ENCODE results near the gene RMND1.

Gene RMND1

GRCh38 chr6:151375833-151376232 lies 76.1 kb downstream of the RMND1 start:
- Histone ChIP-seq H3K27ac (peak overlapping the region; percentile 7; the same call in 1 of the 2 replicates), H3K9ac (no peak overlapping the region), H4K20me1 (ENCODE audit: insufficient read depth) (no peaks in the 10 kb centered on the region), H3K4me2 (peak overlapping the region; percentile 52), H3K79me2 (ENCODE audit: insufficient read depth, low read depth) (peaks cover 71% of the 10 kb centered on the region), H3K4me3 (IDR thresholded peaks at IDR 0.05; ENCODE audit: insufficient read depth, low read depth, low read length) (no peak overlapping the region), H2AFZ (ENCODE audit: low read depth) (no peak overlapping the region), H3K27me3 (ENCODE audit: insufficient read depth, low read depth) (no peaks in the 10 kb centered on the region), H3K36me3 (ENCODE audit: insufficient read depth) (no peaks in the 10 kb centered on the region; the same call in 1 of the 2 replicates), H3K4me1 (ENCODE audit: low read depth, poor library complexity, severe bottlenecking) (peaks cover 55% of the 10 kb centered on the region)
- no peak for TF ChIP-seq CTCF (conservative IDR thresholded peaks at IDR 0.05; ENCODE audit: low read depth, low read length)

GRCh38 chr6:151374036-151374683 lies 77.8 kb downstream of the RMND1 start:
- no peak for TF ChIP-seq CTCF (conservative IDR thresholded peaks at IDR 0.05; ENCODE audit: low read depth, low read length)
- peaks cover 43% of the 10 kb centered on the region for H3K4me1 ChIP-seq (ENCODE audit: low read depth, poor library complexity, severe bottlenecking)
- no peaks in the 10 kb centered on the region for H3K27me3 ChIP-seq (ENCODE audit: insufficient read depth, low read depth)
- no peak overlapping the region for H3K4me2 ChIP-seq
- no peak overlapping the region for H3K9ac ChIP-seq
- no peak overlapping the region for H3K4me3 ChIP-seq (IDR thresholded peaks at IDR 0.05; ENCODE audit: insufficient read depth, low read depth, low read length)
- peaks cover 59% of the 10 kb centered on the region for H3K79me2 ChIP-seq (ENCODE audit: insufficient read depth, low read depth)
- H4K20me1 ChIP-seq (ENCODE audit: insufficient read depth): no peaks in the 10 kb centered on the region
- no peaks in the 10 kb centered on the region; the same call in 1 of the 2 replicates for H3K36me3 ChIP-seq (ENCODE audit: insufficient read depth)
- H2AFZ ChIP-seq (ENCODE audit: low read depth): no peak overlapping the region
- no peak overlapping the region for H3K27ac ChIP-seq

- Histone ChIP-seq H3K36me3 (ENCODE audit: insufficient read depth) (no peaks in the 10 kb centered on the region; the same call in 1 of the 2 replicates), H3K4me3 (IDR thresholded peaks at IDR 0.05; ENCODE audit: insufficient read depth, low read depth, low read length) (no peak overlapping the region), H3K27ac (no peak overlapping the region), H3K4me1 (ENCODE audit: low read depth, poor library complexity, severe bottlenecking) (peaks cover 23% of the 10 kb centered on the region), H4K20me1 (ENCODE audit: insufficient read depth) (no peaks in the 10 kb centered on the region), H2AFZ (ENCODE audit: low read depth) (no peak overlapping the region), H3K27me3 (ENCODE audit: insufficient read depth, low read depth) (no peaks in the 10 kb centered on the region), H3K79me2 (ENCODE audit: insufficient read depth, low read depth) (peaks cover 39% of the 10 kb centered on the region), H3K9ac (no peak overlapping the region), H3K4me2 (no peak overlapping the region)
- no peak for TF ChIP-seq CTCF (conservative IDR thresholded peaks at IDR 0.05; ENCODE audit: low read depth, low read length)
Observed at GRCh38 chr6:151372164-151372563, 79.8 kb downstream of the RMND1 start.

GRCh38 chr6:151370509-151371078 lies 81.3 kb downstream of the RMND1 start:
- Histone ChIP-seq H3K79me2 (ENCODE audit: insufficient read depth, low read depth) (peaks cover 24% of the 10 kb centered on the region), H3K27me3 (ENCODE audit: insufficient read depth, low read depth) (no peaks in the 10 kb centered on the region), H3K9ac (no peak overlapping the region), H3K36me3 (ENCODE audit: insufficient read depth) (peaks cover 7% of the 10 kb centered on the region; the same call in 1 of the 2 replicates), H3K4me1 (ENCODE audit: low read depth, poor library complexity, severe bottlenecking) (peaks cover 8% of the 10 kb centered on the region), H2AFZ (ENCODE audit: low read depth) (no peak overlapping the region), H4K20me1 (ENCODE audit: insufficient read depth) (no peaks in the 10 kb centered on the region), H3K4me2 (no peak overlapping the region), H3K27ac (no peak overlapping the region), H3K4me3 (IDR thresholded peaks at IDR 0.05; ENCODE audit: insufficient read depth, low read depth, low read length) (no peak overlapping the region)
- TF ChIP-seq CTCF (conservative IDR thresholded peaks at IDR 0.05; ENCODE audit: low read depth, low read length): no peak
